Endothelial cell of umbilical vein (primary cell): Measurements from ENCODE around the gene AFG1L. TPM values are rescaled to one million over a fixed set of nuclear protein-coding genes. Genes with fewer than 3 reads are reported as not detected.

Source experiments
- BruUV-seq: library from RNA; stranded (reverse); fragments of 400-500 nt; replicated peaks from 2 replicates; lab custom pipeline; 2021; lab: Mats Ljungman, UMichigan
- CTCF ChIA-PET: fragments of 300-600, 350-600 bp; sonication (Branson Sonifier 250); formaldehyde crosslinking; loops from one replicate; lab custom pipeline; 2021; ENCODE audit warnings: antibody characterized with exemption, inconsistent platforms; lab: Charles Lee
- POLR2A ChIA-PET: fragments of 300-600, 350-600 bp; sonication (Branson Sonifier 250); formaldehyde crosslinking; loops from one replicate; lab custom pipeline; 2021; ENCODE audit warnings: antibody characterized with exemption, inconsistent platforms; lab: Charles Lee
- DNase-seq: peaks from one replicate; pipeline ENCODE4 v3.0.0-alpha.2; 2011; ENCODE audit warnings: low read depth, low spot score
- FAIRE-seq: peaks from 2 replicates; lab custom pipeline; 2011; peaks lifted over from hg19 to GRCh38; lab: Jason Lieb, UNC
- H2AFZ ChIP-seq: 2 replicates; pipeline ENCODE4 v1.6.0; 2012; ENCODE audit warnings: low read depth, low read length, control low read depth, inconsistent platforms
- H3K27ac ChIP-seq: 2 replicates; pipeline ENCODE4 v1.5.1; 2011; ENCODE audit warnings: low read depth, mild to moderate bottlenecking, control low read depth, low read length, moderate library complexity; ENCODE audit not compliant: insufficient read depth
- H3K27me3 ChIP-seq, 2 experiments: 2 replicates each; pipeline versions ENCODE4 v1.6.0 to v1.6.1; 2011; ENCODE audit warnings: low read length in 2 of 2, mixed read lengths in 1 of 2; ENCODE audit not compliant: control insufficient read depth in 2 of 2, insufficient read depth in 2 of 2
- H3K36me3 ChIP-seq, 2 experiments: 2 replicates in 1 of 2; 3 replicates in 1 of 2; pipeline ENCODE4 v1.5.1; 2011; ENCODE audit warnings: low read length in 2 of 2, mild to moderate bottlenecking in 1 of 2, moderate library complexity in 1 of 2; ENCODE audit not compliant: control insufficient read depth in 2 of 2, insufficient read depth in 2 of 2; ENCODE audit errors: extremely low read depth in 1 of 2
- H3K4me1 ChIP-seq: 3 replicates; pipeline ENCODE4 v1.5.1; 2011; ENCODE audit warnings: mild to moderate bottlenecking, low read length; ENCODE audit not compliant: control insufficient read depth, insufficient read depth; ENCODE audit errors: extremely low read depth
- H3K4me2 ChIP-seq: 2 replicates; pipeline ENCODE4 v1.6.1; 2011; ENCODE audit warnings: low read length, control low read depth, mixed read lengths; ENCODE audit not compliant: insufficient read depth
- H3K4me3 ChIP-seq, 3 experiments: fragments of 200-600 bp in 1 of 3; sonication (generic), shearing (Covaris generic) in 1 of 3; replicated peaks in 1 of 3; 2 replicates each; pipeline ENCODE4 v1.5.1; 2011 to 2016; ENCODE audit warnings: control low read depth in 3 of 3, low read length in 3 of 3, mild to moderate bottlenecking in 2 of 3, inconsistent platforms in 1 of 3, low read depth in 1 of 3, moderate library complexity in 1 of 3; ENCODE audit not compliant: insufficient read depth in 1 of 3
- H3K79me2 ChIP-seq: 2 replicates; pipeline ENCODE4 v1.6.0; 2012; ENCODE audit warnings: low read length, inconsistent platforms; ENCODE audit not compliant: control insufficient read depth, insufficient read depth
- H3K9ac ChIP-seq: replicated peaks from 2 replicates; pipeline ENCODE3; 2011; ENCODE audit warnings: low read length, control low read depth; ENCODE audit not compliant: insufficient read depth; ENCODE audit errors: extremely low read depth
- H3K9me1 ChIP-seq: replicated peaks from 3 replicates; pipeline ENCODE4 v1.6.0; 2011; ENCODE audit warnings: mild to moderate bottlenecking, low read length; ENCODE audit not compliant: control insufficient read depth, insufficient read depth; ENCODE audit errors: extremely low read depth
- H3K9me3 ChIP-seq: replicated peaks from 2 replicates; pipeline ENCODE4 v1.5.1; 2012; ENCODE audit warnings: low read length, inconsistent platforms; ENCODE audit not compliant: control insufficient read depth, insufficient read depth
- H4K20me1 ChIP-seq: replicated peaks from 2 replicates; pipeline ENCODE3; 2011; ENCODE audit warnings: mild to moderate bottlenecking, low read length; ENCODE audit not compliant: control insufficient read depth, insufficient read depth; ENCODE audit errors: extremely low read depth
- CTCF ChIP-seq, 2 donors: IDR thresholded peaks; 1 replicate in 1 of 2; 2 replicates in 1 of 2; pipeline ENCODE4 v1.5.1; 2011; ENCODE audit warnings: low read length in 2 of 2, mild to moderate bottlenecking in 2 of 2, moderate library complexity in 2 of 2, control low read depth in 1 of 2, inconsistent platforms in 1 of 2, low read depth in 1 of 2; ENCODE audit not compliant: insufficient read depth in 1 of 2; ENCODE audit errors: extremely low read depth in 1 of 2
- EZH2 ChIP-seq: IDR thresholded peaks from 2 replicates; pipeline ENCODE4 v1.6.1; 2012; ENCODE audit warnings: borderline replicate concordance, low read depth, mild to moderate bottlenecking, moderate library complexity, low read length, inconsistent platforms; ENCODE audit not compliant: severe bottlenecking
- FOS ChIP-seq: IDR thresholded peaks from 2 replicates; pipeline ENCODE4 v1.6.1; 2011; ENCODE audit warnings: mild to moderate bottlenecking, low read length, moderate library complexity, borderline replicate concordance; ENCODE audit not compliant: insufficient read depth
- GATA2 ChIP-seq: IDR thresholded peaks from 2 replicates; pipeline ENCODE4 v1.7.0; 2011; ENCODE audit warnings: low read depth, mild to moderate bottlenecking, moderate library complexity, mixed read lengths, low read length; ENCODE audit not compliant: insufficient read length, insufficient read depth
- JUN ChIP-seq: IDR thresholded peaks from 2 replicates; pipeline ENCODE4 v1.6.1; 2011; ENCODE audit warnings: borderline replicate concordance, low read depth; ENCODE audit not compliant: insufficient read length, insufficient read depth
- MYC ChIP-seq: IDR thresholded peaks from one replicate; pipeline ENCODE4 v1.6.1; 2011; ENCODE audit warnings: mild to moderate bottlenecking, low read depth, low read length
- POLR2A ChIP-seq: IDR thresholded peaks from 2 replicates; pipeline ENCODE4 v1.6.1; 2012; ENCODE audit warnings: low read depth, mild to moderate bottlenecking, control low read depth, low read length
- POLR2AphosphoS5 ChIP-seq: IDR thresholded peaks from 2 replicates; pipeline ENCODE4 v1.6.1; 2012; ENCODE audit warnings: low read depth, mild to moderate bottlenecking, control low read depth, low read length, moderate library complexity; ENCODE audit not compliant: insufficient read depth
- dilution Hi-C: fragments of 300-500 bp; cut with MboI; formaldehyde crosslinking; loops from one replicate; pipeline ENCODE4 v1.15.0; 2019; ENCODE audit warnings: low sequenced_read_pairs; ENCODE audit not compliant: extremely low pct_ligation_motif_present
- intact Hi-C: fragments of 100-400 bp; cut with micrococcal nuclease; formaldehyde crosslinking; loops from one replicate; pipeline ENCODE4 v1.10.0; 2022
- polyA plus RNA-seq, 4 experiments: library from polyadenylated mRNA; depleted of rRNA in 3 of 4; stranded (reverse) in 3 of 4; unstranded in 1 of 4; fragments of >200 nt; gene quantifications; 2 replicates each; pipeline versions ENCODE4 v1.2.1 to v1.2.3, GENCODE V29; 2011 to 2012; ENCODE audit warnings: missing spikeins in 1 of 4
- total RNA-seq: library from RNA; stranded (reverse); gene quantifications from 2 replicates; pipeline ENCODE4 v1.2.3, GENCODE V29; 2021
- TF ChIP-seq, protein P1 (sequence below): IDR thresholded peaks from 2 replicates; pipeline ENCODE4 v1.6.1; 2011; ENCODE audit not compliant: insufficient read depth, insufficient read length

The AFG1L gene
- total and polyA plus RNA-seq, 2 donors (not counting 3 experiments of a cell fraction or from before 2014, with no cell fraction given), result 1.0 to 6.2 TPM

DNA sequence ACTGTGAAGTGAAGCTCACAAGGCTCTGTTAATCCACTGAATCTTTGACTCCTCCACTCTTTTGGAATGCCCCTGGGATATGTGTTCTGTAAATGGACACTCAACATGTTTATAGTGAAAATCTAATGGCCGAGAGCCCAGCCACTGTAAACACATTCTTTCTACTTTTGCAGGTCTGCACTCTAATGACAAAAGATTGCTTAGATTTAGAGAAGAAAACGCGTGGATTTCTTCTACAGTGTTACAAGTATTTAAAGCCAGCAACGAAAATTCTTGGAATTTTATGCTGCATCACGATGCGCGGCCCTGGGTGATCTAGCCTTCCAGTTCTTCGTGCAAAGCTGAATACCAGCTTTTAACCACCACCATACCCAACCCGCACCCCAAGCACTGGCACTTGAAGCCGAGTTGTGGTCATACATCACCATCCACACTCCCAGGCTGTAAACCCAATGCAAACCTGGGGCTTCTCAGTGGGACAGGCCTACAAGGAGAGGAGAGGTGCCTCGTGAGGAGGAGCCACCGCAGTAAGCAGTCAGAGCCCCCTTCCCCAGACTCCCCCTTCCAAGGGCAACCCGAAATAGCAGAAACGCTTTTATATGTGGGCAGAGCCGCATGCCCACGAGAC lies 262.1 kb downstream of the AFG1L start:
- no peaks in the 10 kb centered on the region for H4K20me1 ChIP-seq
- H3K9ac ChIP-seq, result peak overlapping the region; percentile 89
- DNase-seq (no peak), FAIRE-seq (no peak)
- H3K79me2 ChIP-seq, result no peaks in the 10 kb centered on the region
- H3K9me3 ChIP-seq, result no peaks in the 10 kb centered on the region
- ChIA-PET CTCF (interaction anchor here (1.0 to 6.9 kb wide), 6 partner anchors 15 to 516 kb away, joined by 3 to 38 read pairs (median 4); partner anchors contain the start of gene ARMC2), POLR2A (no interaction called here)
- peaks cover 6% of the 10 kb centered on the region for H3K4me1 ChIP-seq
- no TSS peak for BruUV-seq
- peaks cover 3 to 4% of the 10 kb centered on the region in 2 experiments for H3K27me3 ChIP-seq
- peak overlapping the region; percentile 94 for H3K4me2 ChIP-seq
- intact Hi-C loops (loop anchor here (5.0 kb wide), 1 partner anchor 515 kb away; no protein-coding TSS in a partner anchor), dilution Hi-C loops (no loop called here)
- peak overlapping the region; percentile 99 for H2AFZ ChIP-seq
- H3K9me1 ChIP-seq, result no peaks in the 10 kb centered on the region
- H3K27ac ChIP-seq, result no peak overlapping the region
- TF ChIP-seq JUN (no peak), GATA2 (no peak), EZH2 (no peak), MYC (no peak), CTCF (IDR thresholded peaks at IDR 0.05; ENCODE audit: extremely low read depth in 1 of 2, insufficient read depth in 1 of 2, low read depth in 1 of 2, low read length in 2 of 2) (no peak), FOS (no peak), POLR2A (no peak), POLR2AphosphoS5 (no peak)
- TF ChIP-seq, protein P1, sequence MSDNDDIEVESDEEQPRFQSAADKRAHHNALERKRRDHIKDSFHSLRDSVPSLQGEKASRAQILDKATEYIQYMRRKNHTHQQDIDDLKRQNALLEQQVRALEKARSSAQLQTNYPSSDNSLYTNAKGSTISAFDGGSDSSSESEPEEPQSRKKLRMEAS, result no peak
- H3K4me3 ChIP-seq, result peak overlapping the region in 2 of 3 experiments; percentile 72 to 89
- no peaks in the 10 kb centered on the region for H3K36me3 ChIP-seq
